ENCODE results near the gene C3orf18. TPM values are rescaled to one million over a fixed set of nuclear protein-coding genes. Genes with fewer than 3 reads are reported as not detected.
A peak's percentile ranks its signal among the peaks of the same experiment; 100 is the strongest.

Gene C3orf18
- total RNA-seq, 1 experiment from 2014 or later: 10.1 TPM

GRCh38 chr3:50592568-50592967 lies 25.0 kb upstream of the C3orf18 start:
- Histone ChIP-seq H3K27ac (ENCODE audit: low read depth, low read length) (no peak overlapping the region), H3K9ac (ENCODE audit: low read length) (no peak overlapping the region), H3K4me3 (replicated peaks in 1 of 2; ENCODE audit: low read depth in 1 of 2, low read length in 2 of 2) (no peak overlapping the region), H3K36me3 (ENCODE audit: control insufficient read depth in 1 of 2, insufficient read depth in 2 of 2, low read length in 2 of 2) (no peaks in the 10 kb centered on the region), H3K4me2 (ENCODE audit: low read length) (no peak overlapping the region), H3K79me2 (ENCODE audit: insufficient read depth, low read length) (no peaks in the 10 kb centered on the region), H3K9me3 (ENCODE audit: control insufficient read depth in 1 of 2, insufficient read depth in 1 of 2, low read depth in 1 of 2, low read length in 2 of 2) (no peaks in the 10 kb centered on the region), H4K20me1 (ENCODE audit: insufficient read depth) (no peaks in the 10 kb centered on the region), H3K4me1 (ENCODE audit: control insufficient read depth in 1 of 2, insufficient read depth in 2 of 2, low read length in 2 of 2) (peaks cover 7 to 22% of the 10 kb centered on the region in 2 experiments; a peak in 3 of 4 replicates), H2AFZ (ENCODE audit: low read depth, low read length, poor library complexity, severe bottlenecking) (no peak overlapping the region), H3K9me2 (ENCODE audit: insufficient read depth) (no peaks in the 10 kb centered on the region), H3K27me3 (ENCODE audit: insufficient read depth, low read length) (no peaks in the 10 kb centered on the region)
- CTCF ChIA-PET: interaction anchor here (1.1 to 1.6 kb wide), 2 partner anchors 19 to 23 kb away, joined by 3 to 5 read pairs; partner anchors contain the start of gene CISH
- ATAC-seq (no peak), DNase-seq (ENCODE audit: low read depth, low spot score) (no peak)
- POLR2A ChIA-PET: interaction anchor here (1.8 kb wide), 1 partner anchor 9 kb away, joined by 5 read pairs; no protein-coding TSS in a partner anchor
- no peak for TF ChIP-seq SRF (IDR thresholded peaks at IDR 0.05; ENCODE audit: low read depth)
- no peak for TF ChIP-seq ZBTB33 (IDR thresholded peaks at IDR 0.05; ENCODE audit: extremely low read depth, insufficient replicate concordance, low read length)
- TF ChIP-seq SIN3A (IDR thresholded peaks at IDR 0.05; ENCODE audit: low read depth): no peak
- intact Hi-C loops (cut with micrococcal nuclease): no loop called here
- RAD21 ChIA-PET (ENCODE audit: low non-redundant PET in 1 of 2, low total read pairs in 2 of 2, uncharacterized antibody in 2 of 2, unreplicated experiment in 2 of 2): interaction anchor here in 1 of 2 experiments (0.7 to 1.1 kb wide), 2 partner anchors 20 to 290 kb away, joined by 3 read pairs; no protein-coding TSS in a partner anchor
- no TSS peak for BruUV-seq (replicated peaks)

GRCh38 chr3:50591196-50591741 lies 23.7 kb upstream of the C3orf18 start:
- POLR2A ChIA-PET: interaction anchor here (0.8 kb wide), 1 partner anchor 10 kb away, joined by 4 read pairs; no protein-coding TSS in a partner anchor
- intact Hi-C loops (cut with micrococcal nuclease): no loop called here

More at GRCh38 chr3:50591196-50591741, 23.7 kb upstream of the C3orf18 start:
- H3K27ac ChIP-seq (ENCODE audit: low read depth, low read length): no peak overlapping the region
- no peak overlapping the region for H2AFZ ChIP-seq (ENCODE audit: low read depth, low read length, poor library complexity, severe bottlenecking)
- no peaks in the 10 kb centered on the region for H3K9me2 ChIP-seq (ENCODE audit: insufficient read depth)
- no peaks in the 10 kb centered on the region for H3K36me3 ChIP-seq (ENCODE audit: control insufficient read depth in 1 of 2, insufficient read depth in 2 of 2, low read length in 2 of 2)
- DNase-seq (ENCODE audit: low read depth, low spot score) (no peak), ATAC-seq (peak; percentile 23)
- ChIA-PET RAD21 (ENCODE audit: low non-redundant PET in 1 of 2, low total read pairs in 2 of 2, uncharacterized antibody in 2 of 2, unreplicated experiment in 2 of 2) (interaction anchor here in 1 of 2 experiments (1.0 kb wide), 1 partner anchor 10 kb away, joined by 3 read pairs; no protein-coding TSS in a partner anchor), CTCF (interaction anchor here (0.9 to 1.6 kb wide), 3 partner anchors 19 to 24 kb away, joined by 3 to 6 read pairs (median 3); partner anchors contain the start of gene CISH)
- no peaks in the 10 kb centered on the region for H3K27me3 ChIP-seq (ENCODE audit: insufficient read depth, low read length)
- H3K4me1 ChIP-seq (ENCODE audit: control insufficient read depth in 1 of 2, insufficient read depth in 2 of 2, low read length in 2 of 2): peaks cover 7 to 22% of the 10 kb centered on the region in 2 experiments; a peak in 3 of 4 replicates
- BruUV-seq (replicated peaks): no TSS peak
- H3K4me2 ChIP-seq (ENCODE audit: low read length): peak overlapping the region; percentile 27
- no peaks in the 10 kb centered on the region for H3K79me2 ChIP-seq (ENCODE audit: insufficient read depth, low read length)
- no peaks in the 10 kb centered on the region for H3K9me3 ChIP-seq (ENCODE audit: control insufficient read depth in 1 of 2, insufficient read depth in 1 of 2, low read depth in 1 of 2, low read length in 2 of 2)
- H3K9ac ChIP-seq (ENCODE audit: low read length): no peak overlapping the region
- H4K20me1 ChIP-seq (ENCODE audit: insufficient read depth): no peaks in the 10 kb centered on the region
- H3K4me3 ChIP-seq (replicated peaks in 1 of 2; ENCODE audit: low read depth in 1 of 2, low read length in 2 of 2): no peak overlapping the region
- TF ChIP-seq ATF3 (IDR thresholded peaks at IDR 0.05) (no peak), EGR1 (IDR thresholded peaks at IDR 0.05; ENCODE audit: low read depth) (no peak)
